BLaER1 treated with 17β-estradiol and CSF1 and Interleukin-3, amounts not matched to agents 10 nM and 100 nM (cell line): ENCODE data around the gene MCF2L.
A peak's percentile ranks its signal among the peaks of the same experiment; 100 is the strongest.

Experiments used
- H3K27ac ChIP-seq, 11 experiments: shearing (Covaris generic); formaldehyde crosslinking; 2 replicates each; pipeline ENCODE4 v1.8.1; 2022
- H3K27me3 ChIP-seq, 11 experiments: shearing (Covaris generic); formaldehyde crosslinking; 2 replicates each; pipeline ENCODE4 v1.8.1; 2022
- H3K36me3 ChIP-seq, 11 experiments: shearing (Covaris generic); formaldehyde crosslinking; 2 replicates each; pipeline ENCODE4 v1.8.1; 2022
- H3K4me1 ChIP-seq, 10 experiments: shearing (Covaris generic); formaldehyde crosslinking; 2 replicates each; pipeline ENCODE4 v1.8.1; 2022
- H3K4me2 ChIP-seq, 11 experiments: shearing (Covaris generic); formaldehyde crosslinking; 2 replicates each; pipeline ENCODE4 v1.8.1; 2022
- H3K4me3 ChIP-seq, 10 experiments: shearing (Covaris generic); formaldehyde crosslinking; 2 replicates each; pipeline ENCODE4 v1.8.1; 2022
- H3K9ac ChIP-seq, 11 experiments: shearing (Covaris generic); formaldehyde crosslinking; 2 replicates each; pipeline ENCODE4 v1.8.1; 2022
- H3K9me3 ChIP-seq, 11 experiments: shearing (Covaris generic); formaldehyde crosslinking; replicated peaks in 1 of 11; 2 replicates each; pipeline ENCODE4 v1.8.1; 2022
- H4K20me1 ChIP-seq, 11 experiments: shearing (Covaris generic); formaldehyde crosslinking; 2 replicates each; pipeline ENCODE4 v1.8.1; 2022
- Cebpa-rat ChIP-seq, 11 experiments: shearing (Covaris generic); IDR thresholded peaks; 2 replicates each; pipeline ENCODE4 v1.8.1; 2022

MCF2L gene

DNA sequence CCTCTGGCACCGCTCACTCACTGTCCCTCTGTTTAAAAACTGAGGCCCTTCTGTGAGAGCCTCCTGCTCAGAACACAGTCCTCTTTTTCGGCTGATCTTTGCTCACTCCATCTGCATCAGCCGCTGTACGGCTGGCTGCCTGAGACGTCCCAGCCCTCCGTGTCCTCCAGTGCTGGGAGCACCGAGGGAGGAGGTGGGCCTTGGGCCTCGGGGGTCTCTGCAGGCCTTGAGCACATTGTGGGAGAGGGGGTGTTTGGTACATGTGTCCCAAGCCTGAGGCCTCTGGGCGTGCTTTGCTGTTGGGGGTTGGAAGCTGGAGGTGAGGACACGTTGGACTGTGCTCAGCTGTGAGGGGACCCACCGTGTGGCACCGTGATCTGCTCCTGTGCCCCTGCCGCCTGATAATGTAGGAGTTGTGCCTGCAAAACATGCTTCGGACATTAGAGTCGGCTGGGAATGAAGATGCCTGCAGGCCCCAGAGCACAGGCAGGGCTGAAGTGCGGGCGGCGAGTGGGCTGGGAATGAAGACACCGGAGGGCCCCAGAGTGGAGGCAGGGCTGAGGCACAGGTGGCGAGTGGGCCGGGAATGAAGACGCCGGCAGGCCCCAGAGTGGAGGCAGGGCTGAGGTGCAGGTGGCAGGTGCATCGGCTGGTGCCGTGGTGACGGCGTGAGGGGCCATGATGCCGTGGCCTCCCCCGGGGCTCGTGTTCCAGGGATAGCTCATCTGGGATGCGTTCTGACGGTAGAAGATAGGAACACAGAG, 30.6 kb downstream of the MCF2L start:
- no peak for TF ChIP-seq Cebpa-rat (IDR thresholded peaks at IDR 0.05)
- H3K4me3 ChIP-seq, result no peak overlapping the region
- H3K27ac ChIP-seq, result no peak overlapping the region
- peak overlapping the region in 7 of 11 experiments; percentile 13 to 94 (median 81); a peak in 10 of 22 replicates for H3K4me2 ChIP-seq
- H3K27me3 ChIP-seq, result peaks cover 47 to 100% (median 91%) of the 10 kb centered on the region in 11 experiments
- peaks cover 0 to 99% (median 13%) of the 10 kb centered on the region in 11 experiments; a peak in 12 of 22 replicates for H4K20me1 ChIP-seq
- no peak overlapping the region for H3K9ac ChIP-seq
- peaks cover 13 to 67% (median 53%) of the 10 kb centered on the region in 10 experiments for H3K4me1 ChIP-seq
- H3K36me3 ChIP-seq, result no peaks in the 10 kb centered on the region
- no peaks in the 10 kb centered on the region for H3K9me3 ChIP-seq

DNA sequence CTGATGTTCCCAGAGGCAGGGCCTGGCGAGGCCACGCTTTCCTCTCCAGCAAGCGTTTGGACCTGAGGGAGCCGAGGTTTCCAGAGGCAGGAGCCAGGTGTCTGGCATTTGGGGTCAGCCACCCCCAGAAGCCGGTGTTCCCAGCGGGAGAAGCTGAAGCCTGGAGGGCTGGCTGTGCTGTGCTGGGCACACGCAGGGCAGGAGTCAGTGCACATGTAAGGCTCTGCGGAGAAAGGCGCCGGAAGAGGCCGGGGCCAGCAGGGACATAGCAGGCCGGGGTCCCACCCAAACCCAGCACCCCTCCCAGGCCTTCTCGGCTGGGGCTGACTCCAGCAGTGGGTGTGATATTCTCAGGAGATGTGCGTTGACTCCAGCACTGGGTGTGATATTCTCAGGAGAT, 31.6 kb downstream of the MCF2L start:
- no peaks in the 10 kb centered on the region for H3K36me3 ChIP-seq
- H4K20me1 ChIP-seq, result peaks cover 0 to 94% (median 13%) of the 10 kb centered on the region in 11 experiments; a peak in 12 of 22 replicates
- peak overlapping the region; percentile 55 to 94 (median 81); a peak in 20 of 22 replicates for H3K4me2 ChIP-seq
- peaks cover 13 to 68% (median 57%) of the 10 kb centered on the region in 10 experiments for H3K4me1 ChIP-seq
- H3K27me3 ChIP-seq, result peaks cover 38 to 99% (median 89%) of the 10 kb centered on the region in 11 experiments
- H3K4me3 ChIP-seq, result peak overlapping the region in 2 of 10 experiments; percentile 7 to 41; a peak in 1 of 20 replicates
- no peak for TF ChIP-seq Cebpa-rat (IDR thresholded peaks at IDR 0.05)
- 0 out of 22 replicates have a peak, but pooled peaks cover 0 to 7% (median 0%) of the 10 kb centered on the region in 11 experiments for H3K9me3 ChIP-seq
- H3K27ac ChIP-seq, result peak overlapping the region in 3 of 11 experiments; percentile 30 to 39 (median 38); a peak in 3 of 22 replicates
- peak overlapping the region in 5 of 11 experiments; percentile 29 to 64 (median 43); a peak in 6 of 22 replicates for H3K9ac ChIP-seq

DNA sequence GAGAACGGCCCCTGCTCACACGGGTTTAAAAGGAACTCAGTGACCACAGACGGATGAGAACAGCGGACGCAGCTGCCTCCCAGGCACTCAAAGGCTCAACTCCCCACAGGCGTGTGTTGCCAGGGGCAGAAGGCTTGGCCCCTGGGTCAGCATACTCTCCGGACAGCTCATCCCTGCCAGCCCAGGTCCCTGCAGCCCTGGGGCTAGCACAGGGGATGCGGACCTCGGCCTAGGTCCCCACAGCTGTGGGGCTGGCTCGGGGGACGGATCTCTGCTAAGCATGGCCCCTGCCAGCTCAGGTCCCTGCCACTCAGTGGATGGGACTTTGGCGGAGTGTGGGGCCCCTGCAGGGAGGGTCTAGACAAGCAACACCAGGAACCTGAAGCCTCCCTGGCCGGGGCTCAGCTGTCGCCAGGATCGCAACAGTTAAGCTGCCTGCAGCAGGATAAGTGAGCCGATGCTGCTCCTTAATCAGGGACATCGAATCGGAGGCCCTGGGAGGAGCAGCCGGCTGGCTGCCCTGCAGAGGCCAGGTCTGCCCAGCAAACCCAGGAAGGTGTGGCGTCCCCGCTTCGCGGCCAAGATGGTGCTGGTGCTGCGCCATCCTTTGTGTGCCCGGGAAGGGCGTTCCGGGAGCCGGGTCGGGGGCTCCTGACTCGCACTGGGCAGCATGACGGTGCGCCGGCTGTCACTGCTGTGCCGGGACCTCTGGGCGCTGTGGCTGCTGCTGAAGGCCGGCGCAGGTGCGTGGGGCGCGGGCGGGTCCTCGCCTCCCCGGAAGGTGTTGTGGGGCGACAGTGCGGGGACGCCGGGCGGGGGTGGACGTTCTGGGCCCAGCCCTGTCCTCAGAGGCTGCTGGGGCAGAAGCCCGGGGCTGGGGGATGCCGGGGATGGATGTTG, 32.5 kb downstream of the MCF2L start:
- no peak for TF ChIP-seq Cebpa-rat (IDR thresholded peaks at IDR 0.05)
- H3K27me3 ChIP-seq, result peaks cover 34 to 98% (median 87%) of the 10 kb centered on the region in 11 experiments
- peak overlapping the region in 4 of 11 experiments; percentile 4 to 39 (median 22); a peak in 1 of 22 replicates for H3K27ac ChIP-seq
- H3K4me3 ChIP-seq, result peak overlapping the region in 7 of 10 experiments; percentile 14 to 41 (median 22); a peak in 9 of 20 replicates
- H3K36me3 ChIP-seq, result no peaks in the 10 kb centered on the region
- 0 out of 22 replicates have a peak, but pooled peaks cover 0 to 7% (median 0%) of the 10 kb centered on the region in 11 experiments for H3K9me3 ChIP-seq
- H3K9ac ChIP-seq, result peak overlapping the region in 6 of 11 experiments; percentile 15 to 64 (median 41); a peak in 11 of 22 replicates
- H3K4me2 ChIP-seq, result peak overlapping the region; percentile 55 to 94 (median 81)
- H4K20me1 ChIP-seq, result peaks cover 0 to 92% (median 16%) of the 10 kb centered on the region in 11 experiments; a peak in 12 of 22 replicates
- peaks cover 20 to 77% (median 66%) of the 10 kb centered on the region in 10 experiments for H3K4me1 ChIP-seq

DNA sequence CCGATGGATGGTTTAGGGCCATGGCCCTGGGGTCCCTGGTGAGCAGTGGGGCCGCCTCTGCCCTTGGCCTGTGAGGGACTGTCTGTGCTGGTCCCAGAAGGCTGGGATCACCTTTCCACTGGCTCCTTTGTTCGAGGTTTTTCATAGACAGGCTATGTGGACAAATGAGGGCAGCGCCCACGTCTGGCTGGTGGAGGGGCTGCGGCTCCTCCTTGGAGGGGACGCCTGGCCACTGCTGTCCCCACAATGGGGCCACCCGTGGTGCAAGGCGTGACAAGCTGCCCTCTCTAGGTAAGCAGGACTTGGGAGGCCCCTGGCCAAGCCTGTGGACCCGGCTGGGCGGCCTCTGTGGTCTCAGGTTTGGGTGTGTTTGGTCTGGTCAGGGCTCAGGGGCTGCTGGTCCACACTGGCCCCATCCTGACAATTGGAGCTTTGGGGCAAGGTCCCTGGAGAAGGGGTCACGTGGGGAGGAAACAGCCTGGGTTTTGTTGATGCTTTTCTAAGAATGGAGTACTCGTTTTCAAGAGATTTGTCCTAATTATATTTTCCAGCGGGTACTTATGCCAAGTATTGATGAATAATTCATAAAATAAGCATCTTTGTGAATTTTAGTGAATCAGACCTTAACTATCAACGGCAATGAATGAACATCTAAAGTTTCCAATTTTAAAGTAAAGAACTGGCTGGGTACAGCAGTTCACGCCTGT, 33.3 kb downstream of the MCF2L start:
- Histone ChIP-seq H3K9ac (no peak overlapping the region), H3K27me3 (peaks cover 28 to 98% (median 87%) of the 10 kb centered on the region in 11 experiments), H3K4me2 (peak overlapping the region in 9 of 11 experiments; percentile 68 to 94 (median 84); a peak in 17 of 22 replicates), H3K9me3 (0 out of 22 replicates have a peak, but pooled peaks cover 0 to 7% (median 0%) of the 10 kb centered on the region in 11 experiments), H3K27ac (no peak overlapping the region), H4K20me1 (peaks cover 0 to 90% (median 16%) of the 10 kb centered on the region in 11 experiments; a peak in 12 of 22 replicates), H3K36me3 (no peaks in the 10 kb centered on the region), H3K4me3 (no peak overlapping the region), H3K4me1 (peaks cover 23 to 81% (median 72%) of the 10 kb centered on the region in 10 experiments)
- TF ChIP-seq Cebpa-rat (IDR thresholded peaks at IDR 0.05), result no peak

DNA sequence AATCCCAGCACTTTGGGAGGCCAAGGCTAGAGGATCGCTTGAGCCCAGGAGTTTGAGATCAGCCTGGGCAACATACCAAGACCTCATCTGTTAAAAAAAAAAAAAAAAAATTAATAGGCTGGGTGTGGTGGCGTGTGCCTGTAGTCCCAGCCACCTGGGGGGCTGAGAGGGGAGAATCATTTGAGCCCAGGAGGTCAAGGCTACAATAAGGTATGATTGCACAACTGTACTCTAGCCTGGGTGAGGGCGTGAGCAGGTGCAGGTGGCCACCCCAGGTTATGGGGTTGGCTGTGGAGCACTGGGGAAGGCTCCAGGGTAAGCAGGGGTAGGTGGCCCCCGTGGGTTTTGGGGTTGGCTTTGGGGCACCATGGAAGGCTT, 33.9 kb downstream of the MCF2L start:
- no peak overlapping the region for H3K9ac ChIP-seq
- TF ChIP-seq Cebpa-rat (IDR thresholded peaks at IDR 0.05), result no peak
- peaks cover 22 to 98% (median 82%) of the 10 kb centered on the region in 11 experiments for H3K27me3 ChIP-seq
- no peaks in the 10 kb centered on the region for H3K36me3 ChIP-seq
- peaks cover 0 to 84% (median 16%) of the 10 kb centered on the region in 11 experiments; a peak in 12 of 22 replicates for H4K20me1 ChIP-seq
- 0 out of 22 replicates have a peak, but pooled peaks cover 0 to 7% (median 0%) of the 10 kb centered on the region in 11 experiments for H3K9me3 ChIP-seq
- H3K4me1 ChIP-seq, result peaks cover 23 to 78% (median 68%) of the 10 kb centered on the region in 10 experiments
- peak overlapping the region in 8 of 11 experiments; percentile 74 to 94 (median 86); a peak in 17 of 22 replicates for H3K4me2 ChIP-seq
- H3K4me3 ChIP-seq, result no peak overlapping the region
- no peak overlapping the region for H3K27ac ChIP-seq

DNA sequence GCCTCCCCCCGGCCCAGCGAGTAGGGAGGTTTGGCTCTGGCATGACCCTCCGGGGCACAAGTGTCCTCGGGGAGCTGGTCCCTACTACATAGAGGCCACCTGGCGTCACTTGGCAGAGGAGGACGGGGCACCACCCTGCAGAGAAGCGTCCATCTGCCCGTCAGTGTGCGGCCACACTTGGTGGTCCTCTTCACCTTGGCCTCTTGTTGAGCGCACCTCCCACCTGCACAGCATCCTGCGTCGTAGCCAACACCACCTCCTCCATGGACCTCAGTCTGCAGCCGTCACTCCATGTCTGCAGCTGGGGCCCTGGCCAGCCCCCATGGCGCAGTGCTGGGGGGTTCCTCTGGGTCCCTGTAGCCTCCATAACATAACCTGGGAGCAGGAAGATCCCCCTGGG, 35.1 kb downstream of the MCF2L start:
- peaks cover 24 to 97% (median 80%) of the 10 kb centered on the region in 11 experiments for H3K27me3 ChIP-seq
- TF ChIP-seq Cebpa-rat (IDR thresholded peaks at IDR 0.05), result no peak
- H3K36me3 ChIP-seq, result no peaks in the 10 kb centered on the region
- H3K4me1 ChIP-seq, result peaks cover 23 to 75% (median 68%) of the 10 kb centered on the region in 10 experiments
- no peak overlapping the region for H3K4me3 ChIP-seq
- 0 out of 22 replicates have a peak, but pooled peaks cover 0 to 7% (median 0%) of the 10 kb centered on the region in 11 experiments for H3K9me3 ChIP-seq
- H4K20me1 ChIP-seq, result peaks cover 0 to 72% (median 16%) of the 10 kb centered on the region in 11 experiments; a peak in 12 of 22 replicates
- no peak overlapping the region; a peak in 1 of 22 replicates for H3K4me2 ChIP-seq
- H3K27ac ChIP-seq, result no peak overlapping the region
- no peak overlapping the region for H3K9ac ChIP-seq

DNA sequence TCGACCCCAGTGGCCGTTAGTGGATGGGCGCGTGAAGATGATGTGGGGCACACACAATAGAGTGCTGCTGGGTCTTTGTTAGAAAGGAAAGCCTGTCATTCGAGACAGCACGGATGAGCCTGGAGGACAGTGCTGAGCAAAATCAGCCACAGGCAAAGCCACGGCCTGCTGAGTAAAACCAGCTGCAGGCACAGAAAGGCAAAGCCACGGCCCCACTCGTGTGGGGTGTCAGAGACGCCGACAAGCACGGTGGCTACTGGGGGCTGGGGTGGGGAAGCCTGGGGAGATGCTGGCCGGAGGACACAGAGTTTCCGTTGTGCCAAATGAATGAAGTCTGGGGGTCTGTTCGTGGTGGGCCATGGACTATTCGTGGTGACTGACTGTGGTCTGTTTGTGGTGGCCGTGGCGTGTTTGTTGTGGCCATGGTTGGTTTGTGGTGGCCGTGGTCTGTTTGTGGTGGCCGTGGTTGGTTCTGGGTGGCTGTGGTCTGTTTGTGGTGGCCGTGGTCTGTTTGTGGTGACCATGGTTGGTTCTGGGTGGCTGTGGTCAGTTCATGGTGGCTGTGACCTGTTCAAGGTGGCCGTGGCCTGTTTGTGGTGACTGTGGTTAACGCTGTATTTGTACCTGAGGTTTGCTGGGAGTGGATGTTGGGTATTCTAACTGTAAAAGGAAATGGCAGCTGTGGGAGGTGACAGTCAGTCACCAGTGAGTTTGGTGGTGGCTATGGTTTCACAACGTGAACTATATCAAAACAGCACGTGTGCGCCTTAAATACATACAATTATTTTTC, 36.3 kb downstream of the MCF2L start:
- peaks cover 33 to 78% (median 71%) of the 10 kb centered on the region in 10 experiments for H3K4me1 ChIP-seq
- no peak overlapping the region for H3K4me3 ChIP-seq
- no peak for TF ChIP-seq Cebpa-rat (IDR thresholded peaks at IDR 0.05)
- H3K27ac ChIP-seq, result peak overlapping the region in 2 of 11 experiments; percentile 27 to 57; a peak in 2 of 22 replicates
- 0 out of 22 replicates have a peak, but pooled peaks cover 0 to 7% (median 0%) of the 10 kb centered on the region in 11 experiments for H3K9me3 ChIP-seq
- peak overlapping the region; percentile 33 to 91 (median 79); a peak in 20 of 22 replicates for H3K4me2 ChIP-seq
- H3K36me3 ChIP-seq, result no peaks in the 10 kb centered on the region
- H4K20me1 ChIP-seq, result peaks cover 0 to 60% (median 13%) of the 10 kb centered on the region in 11 experiments; a peak in 11 of 22 replicates
- peaks cover 31 to 93% (median 78%) of the 10 kb centered on the region in 11 experiments for H3K27me3 ChIP-seq
- 0 out of 22 replicates have a peak overlapping the region, but pooled peaks of 1 of the 11 experiments have one; percentile 2 for H3K9ac ChIP-seq
